Bladder microvascular endothelial cell (primary cell): Measurements from ENCODE around the gene EFCAB3. TPM values are rescaled to one million over a fixed set of nuclear protein-coding genes. Genes with fewer than 3 reads are reported as not detected.

ENCODE experiments used
- total RNA-seq: library from RNA; depleted of rRNA; stranded (reverse); fragments of >200 nt; gene quantifications from 2 replicates; pipeline ENCODE4 v1.2.3, GENCODE V29; 2014

Gene EFCAB3
- not detected in 2 replicates for total RNA-seq

GRCh38 chr17:62380253-62380652, at the start of gene EFCAB3:
Gene EFCAB3 (plus strand): TSS chr17:62380553. CDS start chr17:62382980, 2,427 bp downstream.

GRCh38 chr17:62423647-62424461, 43.5 kb downstream of the EFCAB3 start, which contains the start of gene METTL2A:
Gene METTL2A (plus strand): TSS chr17:62423897. CDS start chr17:62423903, 6 bp downstream.

Other genes starting within 250 kb of the EFCAB3 start
- gene METTL2A, start 43.3 kb downstream of the EFCAB3 start, total RNA-seq, result 13.4 and 18.8 TPM in 2 replicates
- gene TLK2, start 98.3 kb downstream of the EFCAB3 start, total RNA-seq, result 37.4 and 67.5 TPM in 2 replicates
- gene MRC2, start 247.1 kb downstream of the EFCAB3 start, total RNA-seq, result 1.8 and 20.5 TPM in 2 replicates